Stimulated activated naive CD8-positive, alpha-beta T cell treated with anti-CD3 and anti-CD28 coated beads, Interleukin-15, amount 100 ng/mL, for 72 hours (primary cell): ENCODE measurements around the gene PRPF39.

Experiments
- ATAC-seq: fragments of 150-1000 bp; cut with Tn5 transposase; 2 replicates; pipeline ENCODE4 v1.10.0; 2021; ENCODE audit warnings: mild to moderate bottlenecking, moderate library complexity
- DNase-seq, 2 donors: peaks; one replicate each; pipeline ENCODE4 v3.0.0; 2021 to 2022
- H3K27ac Mint-ChIP-seq, 2 donors: one replicate each; pipeline ENCODE4 v1.8.0; 2022; ENCODE audit warnings: mild to moderate bottlenecking in 2 of 2, mixed read lengths in 2 of 2, moderate library complexity in 2 of 2
- H3K27me3 Mint-ChIP-seq: one replicate; pipeline ENCODE4 v1.8.0; 2022; ENCODE audit warnings: mixed read lengths
- H3K4me1 Mint-ChIP-seq: one replicate; pipeline ENCODE4 v1.8.0; 2022; ENCODE audit warnings: mild to moderate bottlenecking, mixed read lengths
- H3K4me3 Mint-ChIP-seq, 2 donors: one replicate each; pipeline ENCODE4 v1.8.0; 2022; ENCODE audit warnings: mild to moderate bottlenecking in 2 of 2, mixed read lengths in 2 of 2, moderate library complexity in 1 of 2
- H3K9me3 Mint-ChIP-seq, 2 donors: one replicate each; pipeline ENCODE4 v1.8.0; 2022; ENCODE audit warnings: mixed read lengths in 2 of 2

PRPF39 gene

DNA sequence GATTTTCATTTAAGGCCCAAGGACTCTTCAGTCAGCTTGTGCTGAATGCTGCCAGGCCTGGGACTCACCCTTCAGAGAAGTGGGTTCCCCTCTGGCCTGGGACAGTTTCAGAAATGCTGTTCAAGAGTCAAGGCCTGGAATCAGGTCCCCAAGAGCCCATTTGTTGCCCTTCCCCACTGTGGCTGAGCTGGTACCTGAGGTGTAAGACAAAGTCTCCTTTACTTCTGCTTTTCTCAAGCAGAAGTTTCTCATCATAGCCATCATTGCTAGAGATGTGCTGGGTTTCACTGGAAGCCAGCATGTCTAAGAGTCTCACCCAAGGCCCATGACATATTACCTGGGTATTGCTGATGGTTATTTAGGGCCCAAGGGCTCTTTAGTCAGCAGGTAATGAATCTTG lies 60.7 kb downstream of the PRPF39 start:
- no peak overlapping the region for H3K27ac Mint-ChIP-seq
- H3K4me3 Mint-ChIP-seq, result no peak overlapping the region
- H3K27me3 Mint-ChIP-seq, result no peaks in the 10 kb centered on the region
- ATAC-seq (no peak), DNase-seq (no peak)
- no peaks in the 10 kb centered on the region for H3K9me3 Mint-ChIP-seq
- peaks cover 8% of the 10 kb centered on the region for H3K4me1 Mint-ChIP-seq

DNA sequence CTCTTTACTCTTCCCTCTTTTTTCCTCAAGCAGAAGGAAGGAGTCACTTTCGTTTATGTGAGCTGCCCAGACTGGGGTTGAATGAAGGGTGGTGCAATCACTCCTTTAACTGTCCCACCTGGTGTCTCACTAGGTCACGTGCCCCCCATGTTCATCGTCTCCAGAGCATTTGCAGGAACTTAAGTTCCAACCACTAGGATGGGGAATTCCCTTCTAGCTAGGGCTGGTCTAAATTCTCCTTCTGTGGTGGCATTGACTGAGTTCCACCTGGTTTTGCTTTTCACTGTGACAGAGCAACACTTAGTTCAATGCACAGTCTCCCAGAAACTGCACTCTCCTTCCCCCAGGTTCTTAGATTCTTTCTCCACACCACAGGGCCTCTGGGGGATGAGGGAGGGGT lies 61.3 kb downstream of the PRPF39 start:
- Mint-ChIP-seq H3K9me3 (no peaks in the 10 kb centered on the region), H3K27ac (no peak overlapping the region), H3K27me3 (no peaks in the 10 kb centered on the region), H3K4me1 (peaks cover 8% of the 10 kb centered on the region), H3K4me3 (no peak overlapping the region)
- peak; percentile 58 for ATAC-seq
- DNase-seq, result no peak

DNA sequence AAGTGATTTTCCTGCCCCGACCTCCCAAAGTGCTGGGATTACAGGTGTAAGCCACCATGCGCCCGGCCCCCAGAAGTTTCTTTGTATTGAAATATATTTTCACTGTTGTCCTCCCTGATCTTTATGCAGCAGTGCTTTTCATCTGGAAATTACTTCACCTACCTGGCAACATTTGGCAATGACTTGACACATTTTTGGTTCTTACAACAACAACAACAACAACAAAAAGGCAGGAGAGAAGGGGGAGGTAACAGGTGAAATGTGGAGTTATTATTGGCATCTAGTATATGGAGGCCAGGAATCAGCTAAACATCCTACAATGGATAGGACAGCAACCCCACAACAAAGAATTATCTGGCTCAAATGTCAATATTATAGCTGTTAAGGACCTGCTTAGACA lies 65.7 kb downstream of the PRPF39 start:
- no peak for DNase-seq
- Mint-ChIP-seq H3K27me3 (no peaks in the 10 kb centered on the region), H3K4me3 (no peak overlapping the region), H3K27ac (no peak overlapping the region), H3K4me1 (peaks cover 8% of the 10 kb centered on the region), H3K9me3 (no peaks in the 10 kb centered on the region)
- ATAC-seq, result no peak

DNA sequence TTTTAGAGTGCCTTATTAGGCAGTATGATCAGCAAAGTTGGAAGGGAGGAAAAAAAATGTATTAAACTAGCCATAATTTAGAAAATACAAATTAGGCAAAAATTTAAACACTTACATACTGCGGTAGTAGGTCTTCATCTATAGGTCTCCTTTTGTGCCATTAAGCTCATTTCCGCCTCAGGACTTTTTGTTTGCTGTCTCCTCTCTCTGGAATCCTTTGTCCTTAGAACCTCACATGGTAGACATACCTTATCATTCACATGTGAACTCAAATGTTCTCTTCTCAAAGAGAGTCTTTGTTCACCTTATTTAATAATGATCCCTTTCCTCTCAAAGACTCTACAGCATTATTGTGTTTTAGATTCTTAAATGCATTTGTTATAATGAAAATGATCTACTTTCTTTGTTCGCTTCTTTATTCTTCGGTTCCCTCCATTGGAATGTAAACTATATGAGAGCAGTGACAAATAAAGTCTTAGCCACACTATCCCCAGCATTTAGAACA lies 66.5 kb downstream of the PRPF39 start:
- Mint-ChIP-seq H3K9me3 (no peaks in the 10 kb centered on the region), H3K4me1 (peaks cover 1% of the 10 kb centered on the region), H3K27me3 (no peaks in the 10 kb centered on the region), H3K27ac (no peak overlapping the region), H3K4me3 (no peak overlapping the region)
- DNase-seq (no peak), ATAC-seq (no peak)

DNA sequence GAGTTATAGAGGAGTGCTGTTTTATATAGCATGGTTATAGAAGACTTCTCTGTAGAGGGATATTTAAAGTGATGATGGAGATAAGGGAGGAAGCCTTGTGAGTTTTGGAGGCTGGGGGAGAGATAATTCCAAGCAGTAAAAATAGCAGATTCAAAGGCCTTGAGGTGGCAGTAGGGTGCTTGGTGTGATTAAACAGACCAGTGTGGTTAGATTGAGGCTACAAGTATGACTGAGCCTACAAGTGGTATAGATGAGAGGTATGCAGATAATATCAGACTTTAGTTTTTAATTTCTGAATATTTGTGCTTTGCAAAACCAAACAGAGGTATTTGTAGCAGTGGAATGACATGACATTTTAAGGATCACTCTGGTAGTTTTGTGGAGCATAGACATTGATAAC lies 72.2 kb downstream of the PRPF39 start:
- DNase-seq (no peak), ATAC-seq (peak; percentile 95)
- peak overlapping the region in 1 of 2 donors; percentile 2 for H3K27ac Mint-ChIP-seq
- H3K27me3 Mint-ChIP-seq, result no peaks in the 10 kb centered on the region
- H3K4me3 Mint-ChIP-seq, result no peak overlapping the region
- no peaks in the 10 kb centered on the region for H3K9me3 Mint-ChIP-seq
- peaks cover 9% of the 10 kb centered on the region for H3K4me1 Mint-ChIP-seq
